Stimulated activated naive CD8-positive, alpha-beta T cell treated with anti-CD3 and anti-CD28 coated beads, Interleukin-15, amount 100 ng/mL, for 72 hours (primary cell): ENCODE results near the gene FZD10.

Source experiments
- ATAC-seq: fragments of 150-1000 bp; cut with Tn5 transposase; 2 replicates; pipeline ENCODE4 v1.10.0; 2021; ENCODE audit warnings: mild to moderate bottlenecking, moderate library complexity
- DNase-seq, 2 donors: peaks; one replicate each; pipeline ENCODE4 v3.0.0; 2021 to 2022
- H3K27ac Mint-ChIP-seq, 2 donors: one replicate each; pipeline ENCODE4 v1.8.0; 2022; ENCODE audit warnings: mild to moderate bottlenecking in 2 of 2, mixed read lengths in 2 of 2, moderate library complexity in 2 of 2
- H3K27me3 Mint-ChIP-seq: one replicate; pipeline ENCODE4 v1.8.0; 2022; ENCODE audit warnings: mixed read lengths
- H3K4me1 Mint-ChIP-seq: one replicate; pipeline ENCODE4 v1.8.0; 2022; ENCODE audit warnings: mild to moderate bottlenecking, mixed read lengths
- H3K4me3 Mint-ChIP-seq, 2 donors: one replicate each; pipeline ENCODE4 v1.8.0; 2022; ENCODE audit warnings: mild to moderate bottlenecking in 2 of 2, mixed read lengths in 2 of 2, moderate library complexity in 1 of 2
- H3K9me3 Mint-ChIP-seq, 2 donors: one replicate each; pipeline ENCODE4 v1.8.0; 2022; ENCODE audit warnings: mixed read lengths in 2 of 2

The FZD10 gene

DNA sequence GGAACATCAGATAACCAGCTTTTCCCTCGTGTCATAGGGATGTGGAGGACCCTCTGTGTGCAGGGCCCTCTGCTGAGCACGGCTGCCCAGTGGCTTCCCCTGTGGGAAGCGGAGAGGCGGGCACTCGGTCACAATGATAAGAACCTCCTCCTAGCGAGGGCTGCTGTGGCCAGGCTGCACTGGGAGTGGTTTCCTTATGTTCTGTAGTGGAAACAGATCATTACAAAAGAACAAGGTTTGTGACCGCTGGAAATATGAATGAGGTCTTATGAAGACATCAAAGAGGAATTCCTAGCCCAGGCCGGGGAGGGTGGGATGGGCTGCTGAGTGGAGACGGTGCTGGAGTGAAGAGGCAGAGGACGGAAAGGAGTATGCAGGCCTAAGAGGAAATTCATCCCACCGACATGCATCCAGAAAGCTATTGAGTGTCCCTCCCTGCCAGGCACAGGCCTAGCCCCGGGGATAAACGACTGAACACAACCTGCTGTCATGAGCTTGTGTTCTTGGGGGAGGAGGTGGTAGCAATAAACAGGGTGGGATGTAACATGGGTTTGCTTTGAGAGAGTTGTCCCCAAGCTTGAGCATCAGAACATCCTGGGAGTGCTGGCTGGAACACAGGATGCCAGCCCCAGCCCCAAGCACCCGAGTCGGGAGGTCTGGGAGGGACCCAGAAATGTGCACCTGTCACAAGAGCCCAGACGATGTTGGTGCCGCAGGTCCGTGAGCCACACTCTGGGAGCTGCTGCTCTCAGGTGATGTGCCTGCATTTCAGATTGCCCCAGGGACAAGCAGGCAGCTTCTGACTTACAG is 37.5 kb downstream of the FZD10 start:
- H3K4me3 Mint-ChIP-seq, result no peak overlapping the region
- H3K27ac Mint-ChIP-seq, result no peak overlapping the region
- DNase-seq (no peak), ATAC-seq (no peak)
- no peaks in the 10 kb centered on the region for H3K4me1 Mint-ChIP-seq
- peaks cover 20% of the 10 kb centered on the region for H3K27me3 Mint-ChIP-seq
- H3K9me3 Mint-ChIP-seq, result no peaks in the 10 kb centered on the region

DNA sequence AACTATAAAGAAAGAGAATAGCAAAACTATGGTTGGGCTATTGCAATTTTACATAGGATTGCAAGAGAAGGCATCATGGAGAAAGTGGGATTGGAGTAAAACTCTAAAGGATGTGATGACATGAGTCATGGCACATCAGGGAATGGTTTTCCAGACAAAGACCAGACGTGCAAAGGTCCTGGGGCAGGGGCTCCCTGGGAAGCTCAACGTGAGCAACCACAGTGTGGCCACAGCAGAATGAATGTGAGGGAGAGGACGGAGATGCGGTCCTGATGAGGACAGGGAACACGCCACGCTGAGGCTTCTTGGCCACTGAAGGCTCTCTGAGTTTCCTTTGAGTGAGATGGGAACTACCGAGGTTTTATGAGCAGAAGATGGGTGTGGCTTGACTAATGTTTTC is 38.2 kb downstream of the FZD10 start:
- H3K4me1 Mint-ChIP-seq, result no peaks in the 10 kb centered on the region
- H3K27me3 Mint-ChIP-seq, result peaks cover 25% of the 10 kb centered on the region
- H3K9me3 Mint-ChIP-seq, result peaks cover 0 to 3% of the 10 kb centered on the region in 2 donors
- DNase-seq, result no peak
- no peak overlapping the region for H3K4me3 Mint-ChIP-seq
- no peak overlapping the region for H3K27ac Mint-ChIP-seq
- ATAC-seq, result no peak

DNA sequence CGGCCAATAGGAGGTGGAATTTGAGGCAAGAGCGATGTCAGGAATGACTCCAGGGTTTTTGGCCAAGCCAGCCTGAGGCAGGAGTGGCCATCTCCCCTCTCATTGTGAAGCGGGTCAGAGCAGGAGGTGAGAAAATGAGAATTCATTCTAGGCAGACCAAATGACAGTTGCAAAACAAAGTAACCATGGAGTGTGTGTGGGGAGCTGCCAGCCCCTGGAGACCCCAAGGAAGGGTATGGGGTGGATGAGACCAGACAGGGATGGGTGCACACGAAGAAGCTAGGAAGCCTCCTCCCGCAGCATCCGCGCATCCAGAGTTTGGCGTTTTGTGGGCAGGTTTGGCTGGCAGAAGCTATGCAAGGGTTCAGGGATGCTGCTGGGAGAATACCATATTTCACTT is 38.8 kb downstream of the FZD10 start:
- H3K27ac Mint-ChIP-seq, result peak overlapping the region in 1 of 2 donors; percentile 22
- peaks cover 0 to 9% of the 10 kb centered on the region in 2 donors for H3K9me3 Mint-ChIP-seq
- ATAC-seq (no peak), DNase-seq (no peak)
- no peak overlapping the region for H3K4me3 Mint-ChIP-seq
- H3K4me1 Mint-ChIP-seq, result no peaks in the 10 kb centered on the region
- peaks cover 29% of the 10 kb centered on the region for H3K27me3 Mint-ChIP-seq

DNA sequence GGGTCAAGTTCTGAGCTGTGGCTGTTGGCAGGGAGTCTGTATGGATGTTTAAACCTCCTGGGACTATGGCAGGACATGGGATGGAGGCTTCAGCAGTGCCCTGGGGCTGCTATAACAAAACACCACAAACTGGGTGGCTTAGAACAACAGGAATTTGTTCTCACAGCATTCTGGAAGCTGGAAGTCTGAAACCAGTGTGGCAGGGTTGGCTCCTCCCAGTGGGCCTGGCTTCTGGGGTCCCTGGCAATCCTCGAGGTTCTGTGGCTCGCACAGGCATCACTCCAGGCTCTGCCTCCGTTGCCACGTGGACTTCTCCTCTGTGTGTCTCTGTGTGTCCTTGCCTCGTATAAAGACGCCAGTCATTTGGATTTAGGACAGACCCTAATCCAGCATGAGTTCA is 39.9 kb downstream of the FZD10 start:
- Mint-ChIP-seq H3K9me3 (peaks cover 2 to 17% of the 10 kb centered on the region in 2 donors), H3K27ac (no peak overlapping the region), H3K4me1 (no peaks in the 10 kb centered on the region), H3K27me3 (peaks cover 29% of the 10 kb centered on the region), H3K4me3 (no peak overlapping the region)
- ATAC-seq (no peak), DNase-seq (no peak)

DNA sequence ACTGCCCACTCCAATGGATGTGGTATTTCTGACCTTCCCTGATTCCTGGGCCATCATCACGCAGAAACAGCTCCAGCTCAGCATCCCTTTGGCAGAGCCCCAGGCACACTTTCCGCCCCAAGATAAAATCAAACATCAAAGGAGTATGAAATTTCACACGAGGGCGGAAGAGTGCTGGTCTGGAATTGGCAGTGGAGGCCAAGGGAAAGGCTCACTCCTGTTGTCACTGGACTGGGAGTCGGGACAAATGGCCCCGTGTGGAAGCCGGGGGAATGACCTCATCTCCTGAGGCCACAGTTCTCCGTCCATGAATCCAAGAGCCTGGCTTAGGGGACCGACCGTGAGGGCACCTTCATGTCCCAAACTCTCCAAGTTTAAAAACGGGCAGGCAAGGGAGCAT is 40.9 kb downstream of the FZD10 start:
- no peak overlapping the region for H3K4me3 Mint-ChIP-seq
- H3K4me1 Mint-ChIP-seq, result no peaks in the 10 kb centered on the region
- ATAC-seq (no peak), DNase-seq (no peak)
- peaks cover 7 to 17% of the 10 kb centered on the region in 2 donors for H3K9me3 Mint-ChIP-seq
- H3K27ac Mint-ChIP-seq, result no peak overlapping the region
- H3K27me3 Mint-ChIP-seq, result peaks cover 29% of the 10 kb centered on the region

DNA sequence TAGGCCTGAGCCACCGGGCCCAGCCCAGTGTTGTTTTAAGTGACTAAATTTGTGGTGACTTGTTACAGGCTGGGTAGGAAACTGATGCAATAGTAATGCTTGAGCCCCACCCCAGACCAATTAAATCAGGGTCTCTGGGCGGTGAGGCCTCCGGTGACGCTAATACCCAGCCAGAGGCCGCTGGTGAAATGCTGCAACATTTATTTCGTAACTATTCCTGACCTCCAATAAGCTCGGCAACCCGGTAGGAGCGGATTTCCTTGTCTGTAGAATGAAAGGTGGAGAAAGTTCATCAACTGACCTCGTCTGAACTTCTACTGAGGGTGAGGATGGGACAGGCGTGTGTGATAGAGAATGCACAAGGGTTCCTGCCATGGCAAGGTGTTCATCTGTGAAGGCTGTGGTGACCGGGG is 42.3 kb downstream of the FZD10 start:
- Mint-ChIP-seq H3K4me1 (no peaks in the 10 kb centered on the region), H3K27me3 (peaks cover 29% of the 10 kb centered on the region), H3K27ac (peak overlapping the region in 1 of 2 donors; percentile 19), H3K9me3 (peaks cover 12 to 17% of the 10 kb centered on the region in 2 donors), H3K4me3 (no peak overlapping the region)
- ATAC-seq (no peak), DNase-seq (no peak)

DNA sequence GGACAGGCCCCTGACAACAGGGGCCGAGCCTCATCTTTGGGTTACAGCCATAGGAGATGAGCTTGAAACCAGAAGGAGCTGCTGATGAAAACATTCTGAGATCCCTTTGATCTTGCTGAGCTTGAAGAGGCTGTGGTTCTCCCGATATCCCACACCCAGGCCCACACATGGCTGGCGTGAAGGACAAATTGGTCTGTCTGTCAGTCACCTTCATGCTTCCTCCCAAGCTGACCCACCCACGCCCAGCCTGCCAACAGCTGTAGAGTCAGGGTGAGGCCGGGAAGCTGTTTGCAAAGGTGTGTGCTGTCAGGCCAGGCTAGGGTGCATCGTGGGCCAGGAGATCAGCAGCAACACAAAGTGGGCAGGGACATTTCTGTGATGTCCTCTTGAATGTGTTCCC is 43.2 kb downstream of the FZD10 start:
- DNase-seq (no peak), ATAC-seq (no peak)
- Mint-ChIP-seq H3K4me3 (no peak overlapping the region), H3K27me3 (peaks cover 27% of the 10 kb centered on the region), H3K27ac (no peak overlapping the region), H3K4me1 (no peaks in the 10 kb centered on the region), H3K9me3 (peaks cover 12 to 17% of the 10 kb centered on the region in 2 donors)

DNA sequence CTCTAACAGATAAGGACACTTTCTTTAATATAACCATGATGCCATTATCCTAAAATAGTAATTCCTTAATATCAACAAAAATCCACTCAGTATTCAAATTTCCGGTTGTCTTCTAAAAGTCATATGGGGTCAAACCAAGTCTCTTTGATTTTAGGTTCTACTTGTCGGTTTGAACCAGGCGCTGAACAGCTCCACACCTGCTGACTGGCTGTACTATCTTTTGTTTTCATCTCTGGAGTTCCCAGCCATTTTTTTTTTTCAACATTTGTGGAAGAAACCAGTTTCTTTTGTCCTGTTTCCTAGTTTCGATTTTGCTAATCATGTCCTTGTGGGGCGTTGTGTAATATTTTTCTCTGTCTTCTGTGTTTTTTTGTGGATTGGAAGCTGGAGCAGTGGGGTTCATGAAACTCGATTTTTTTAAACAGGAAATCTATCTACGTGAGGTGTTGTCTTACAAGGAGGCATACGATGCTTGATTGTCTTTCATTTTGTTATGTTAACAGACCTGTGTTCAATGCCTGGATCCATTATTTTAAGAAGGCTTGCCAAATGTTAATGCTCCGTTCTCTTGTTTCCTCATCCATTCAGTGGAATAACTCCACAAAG is 50.2 kb downstream of the FZD10 start:
- Mint-ChIP-seq H3K27ac (no peak overlapping the region), H3K4me1 (no peaks in the 10 kb centered on the region), H3K4me3 (no peak overlapping the region), H3K27me3 (peaks cover 38% of the 10 kb centered on the region), H3K9me3 (peaks cover 5 to 12% of the 10 kb centered on the region in 2 donors)
- ATAC-seq (no peak), DNase-seq (no peak)

DNA sequence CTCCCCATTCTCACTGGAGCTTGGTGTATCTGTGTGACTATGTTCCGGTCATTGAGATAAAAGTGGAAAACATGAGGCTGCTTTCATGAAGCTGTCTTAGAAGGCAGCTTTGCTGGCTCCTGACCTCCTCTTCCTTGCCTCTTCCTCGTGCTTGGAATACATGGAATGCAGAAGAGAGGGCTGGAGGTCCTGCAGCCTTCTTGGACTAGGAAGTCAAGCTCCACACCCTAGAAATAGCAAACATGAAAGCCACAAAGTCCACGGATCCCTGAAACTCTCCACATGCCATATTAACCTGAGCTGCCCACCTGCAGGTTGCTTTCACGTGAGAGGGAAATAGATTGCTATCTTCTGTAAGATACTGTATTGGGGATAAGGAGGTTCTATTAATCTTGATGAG is 51.0 kb downstream of the FZD10 start:
- peaks cover 8 to 9% of the 10 kb centered on the region in 2 donors for H3K9me3 Mint-ChIP-seq
- H3K4me3 Mint-ChIP-seq, result no peak overlapping the region
- H3K4me1 Mint-ChIP-seq, result no peaks in the 10 kb centered on the region
- ATAC-seq (no peak), DNase-seq (no peak)
- H3K27ac Mint-ChIP-seq, result no peak overlapping the region
- H3K27me3 Mint-ChIP-seq, result peaks cover 41% of the 10 kb centered on the region

DNA sequence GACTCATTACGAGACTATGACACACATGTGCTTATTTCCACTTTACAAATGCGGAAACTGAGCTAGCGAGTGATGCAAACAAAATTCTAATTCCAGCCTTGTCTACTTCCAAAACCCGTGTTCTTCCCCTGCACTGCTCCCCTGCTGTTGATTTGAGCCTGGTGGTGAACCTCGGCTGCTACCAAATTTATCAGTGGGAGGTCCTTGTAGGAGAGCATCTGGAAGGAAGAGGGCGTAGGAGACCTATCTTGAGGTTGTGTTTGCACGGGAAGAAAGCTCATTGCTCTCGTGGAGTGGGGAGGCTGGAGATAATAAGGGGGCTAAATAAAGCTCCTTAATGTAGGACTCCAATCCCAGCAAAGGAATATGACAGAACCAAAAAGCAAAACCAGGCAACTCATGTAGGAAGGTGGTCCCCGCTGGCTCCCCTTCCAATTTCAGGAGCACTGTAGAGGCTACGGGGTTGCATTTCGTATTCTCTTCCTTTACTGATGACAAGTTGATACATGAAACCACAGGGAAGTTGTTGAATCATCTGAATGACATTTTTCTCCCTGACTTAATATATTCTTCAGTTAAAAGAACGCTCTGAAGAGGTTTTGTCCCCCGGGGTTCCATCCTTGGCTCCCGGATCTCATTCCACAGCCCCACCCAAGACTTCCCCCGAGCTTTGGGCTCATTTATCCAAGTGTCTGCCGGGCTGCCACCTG is 52.6 kb downstream of the FZD10 start:
- Mint-ChIP-seq H3K27me3 (peaks cover 52% of the 10 kb centered on the region), H3K4me1 (no peaks in the 10 kb centered on the region), H3K9me3 (peaks cover 9 to 11% of the 10 kb centered on the region in 2 donors), H3K27ac (no peak overlapping the region), H3K4me3 (no peak overlapping the region)
- ATAC-seq, result no peak
- no peak for DNase-seq
